NCI-H345 treated with DMSO at 0.1 percent for 48 hours (cell line): ENCODE measurements around the gene ZBTB8OS.
"Not testable (repeated sequence)": the region's sequence is repeated elsewhere in the genome, so short reads cannot be mapped to it uniquely, and the experiment has no call there.

Experiments
- DNase-seq: peaks from one replicate; lab custom pipeline; 2025; ENCODE audit not compliant: unreplicated experiment; lab: John Stamatoyannopoulos, UW

Gene ZBTB8OS

DNA sequence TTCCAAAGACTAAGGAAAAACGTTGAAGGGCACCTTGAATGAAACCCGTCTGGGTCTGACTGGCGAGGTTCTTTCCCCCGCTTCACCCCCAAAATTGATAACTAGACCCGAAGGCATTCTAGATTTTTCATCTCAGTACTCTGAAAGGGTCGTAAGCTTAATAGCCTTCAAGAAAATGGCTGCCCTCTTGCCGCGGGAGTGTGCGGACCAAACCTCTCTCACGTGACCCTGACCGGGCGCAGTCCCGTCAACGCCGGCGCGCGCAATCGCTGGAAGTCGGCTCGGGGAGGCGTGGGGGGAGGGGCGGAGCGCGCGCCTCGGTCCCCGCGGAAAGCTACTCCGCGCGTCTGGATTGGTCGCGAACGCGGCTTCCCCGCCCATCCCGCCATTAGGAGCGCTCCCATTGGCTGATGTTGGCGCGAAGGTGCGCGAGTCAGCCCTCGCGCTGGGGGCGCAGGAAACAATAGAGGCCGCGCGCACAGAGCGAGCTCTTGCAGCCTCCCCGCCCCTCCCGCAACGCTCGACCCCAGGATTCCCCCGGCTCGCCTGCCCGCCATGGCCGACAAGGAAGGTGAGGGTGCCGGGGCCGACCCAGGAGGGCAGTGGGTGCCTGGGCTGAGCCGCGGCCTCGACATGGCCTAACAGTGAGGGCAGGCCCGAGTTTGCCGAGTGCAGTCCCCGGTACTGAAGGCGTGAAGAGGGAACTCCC is 556 bp upstream of the ZBTB8OS start, which contains the start of gene RBBP4:
TSS of gene RBBP4 (plus strand) at position 457 of the 709 bp plus-strand sequence. CDS start at position 556, 99 bp downstream.
- peak; percentile 95 for DNase-seq

DNA sequence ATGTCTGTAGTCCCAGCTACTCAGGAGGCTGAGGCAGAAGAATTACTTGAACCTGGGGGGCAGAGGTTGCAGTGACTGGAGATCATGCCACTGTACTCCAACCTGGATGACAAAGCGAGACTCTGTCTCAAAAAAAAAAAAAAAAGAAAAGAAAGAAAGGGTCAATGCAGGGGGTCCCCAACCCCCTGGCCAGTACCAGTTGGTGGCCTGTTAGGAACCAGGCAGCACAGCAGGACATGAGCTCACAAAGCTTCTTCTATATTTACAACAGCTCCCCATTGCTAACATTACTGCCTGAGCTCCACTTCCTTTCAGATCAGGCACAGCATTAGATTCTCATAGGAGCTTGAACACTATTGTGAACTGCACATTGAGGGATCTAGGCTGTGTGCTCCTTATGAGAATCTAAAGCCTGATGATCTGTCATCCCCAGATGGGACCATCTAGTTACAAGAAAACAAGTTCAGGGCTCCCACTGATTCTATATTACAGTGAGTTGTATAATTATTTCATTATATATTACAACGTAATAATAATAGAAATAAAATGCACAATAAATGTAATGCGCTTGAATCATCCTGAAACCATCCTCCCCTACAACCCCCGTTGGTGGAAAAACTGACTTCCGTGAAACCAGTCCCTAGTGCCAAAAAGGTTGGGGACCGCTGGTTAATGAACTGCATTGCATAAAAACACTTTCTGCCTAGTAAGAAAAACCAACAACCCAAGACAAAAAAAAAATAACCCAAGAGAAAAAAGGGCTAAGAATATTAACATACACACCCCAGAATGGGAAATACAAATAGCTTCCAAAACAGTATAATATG is 2.8 kb downstream of the ZBTB8OS start:
- no peak for DNase-seq

DNA sequence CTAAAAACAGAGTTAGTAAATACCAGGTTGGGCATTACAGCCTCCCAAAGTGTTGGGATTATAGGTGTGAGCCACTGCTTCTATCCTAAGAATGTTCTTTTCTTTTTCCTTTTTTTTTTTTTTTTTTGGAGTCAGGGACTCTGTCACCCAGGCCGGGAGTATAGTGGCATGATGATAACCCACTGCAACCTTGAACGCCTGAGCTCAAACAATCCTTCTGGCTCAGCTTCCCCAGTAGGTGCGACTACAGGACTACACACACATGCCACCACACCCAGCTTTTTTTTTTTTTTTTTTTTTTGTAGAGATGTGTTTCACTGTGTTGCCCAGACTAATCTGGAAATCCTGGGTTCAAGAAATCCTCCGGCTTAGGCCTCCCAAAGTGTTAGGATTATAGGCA is 5.9 kb downstream of the ZBTB8OS start:
- no peak for DNase-seq

DNA sequence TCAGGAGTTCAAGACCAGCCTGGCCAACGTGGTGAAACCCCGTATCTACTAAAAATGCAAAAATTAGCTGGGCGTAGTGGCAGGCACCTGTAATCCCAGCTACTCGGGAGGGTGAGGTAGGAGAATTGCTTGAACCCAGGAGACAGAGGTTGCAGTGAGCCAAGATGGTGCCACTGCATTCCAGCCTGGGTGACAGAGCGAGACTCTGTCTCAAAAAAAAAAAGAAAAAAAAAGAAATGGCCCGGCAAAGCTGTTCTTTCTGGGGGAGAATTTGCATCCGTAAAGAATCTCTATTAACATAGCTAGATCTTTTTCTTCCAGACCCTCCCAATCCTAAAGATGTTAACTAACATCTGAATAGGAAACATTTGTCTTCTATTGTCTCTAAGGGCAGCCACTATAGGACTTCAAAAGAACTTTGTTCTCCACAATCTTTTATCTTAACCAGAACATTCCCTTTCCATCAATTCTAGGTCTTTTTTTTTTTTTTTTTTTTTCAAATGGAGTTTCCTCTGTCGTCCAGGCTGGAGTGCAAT is 8.0 kb downstream of the ZBTB8OS start:
- DNase-seq = not testable (repeated sequence)

DNA sequence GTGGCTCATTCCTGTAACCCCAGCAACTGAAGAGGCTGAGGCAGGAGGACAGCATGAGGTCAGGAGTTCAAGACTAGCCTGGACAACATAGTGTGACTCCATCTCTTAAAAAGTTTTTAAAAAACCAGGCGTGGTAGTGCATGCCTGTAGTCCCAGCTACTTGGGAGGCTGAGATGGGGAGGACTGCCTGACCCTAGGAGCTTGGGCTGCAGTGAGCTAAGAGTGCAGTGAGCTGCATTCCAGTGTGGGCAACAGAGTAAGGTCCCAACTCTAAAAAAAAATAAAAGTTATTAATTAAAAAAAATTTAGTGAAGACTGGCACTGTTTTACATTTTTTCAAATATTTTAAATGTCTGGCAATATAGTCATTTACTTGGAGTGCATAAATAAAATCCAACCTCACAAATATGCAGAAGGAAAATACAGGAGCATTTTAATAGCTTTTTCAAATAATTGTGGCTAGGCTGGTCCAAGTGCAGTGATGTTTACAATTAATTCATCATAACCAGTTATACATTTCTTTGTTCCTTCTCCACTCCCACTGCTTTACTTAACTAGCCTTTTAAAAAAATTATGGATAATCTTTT is 10.8 kb downstream of the ZBTB8OS start:
- DNase-seq = no peak

DNA sequence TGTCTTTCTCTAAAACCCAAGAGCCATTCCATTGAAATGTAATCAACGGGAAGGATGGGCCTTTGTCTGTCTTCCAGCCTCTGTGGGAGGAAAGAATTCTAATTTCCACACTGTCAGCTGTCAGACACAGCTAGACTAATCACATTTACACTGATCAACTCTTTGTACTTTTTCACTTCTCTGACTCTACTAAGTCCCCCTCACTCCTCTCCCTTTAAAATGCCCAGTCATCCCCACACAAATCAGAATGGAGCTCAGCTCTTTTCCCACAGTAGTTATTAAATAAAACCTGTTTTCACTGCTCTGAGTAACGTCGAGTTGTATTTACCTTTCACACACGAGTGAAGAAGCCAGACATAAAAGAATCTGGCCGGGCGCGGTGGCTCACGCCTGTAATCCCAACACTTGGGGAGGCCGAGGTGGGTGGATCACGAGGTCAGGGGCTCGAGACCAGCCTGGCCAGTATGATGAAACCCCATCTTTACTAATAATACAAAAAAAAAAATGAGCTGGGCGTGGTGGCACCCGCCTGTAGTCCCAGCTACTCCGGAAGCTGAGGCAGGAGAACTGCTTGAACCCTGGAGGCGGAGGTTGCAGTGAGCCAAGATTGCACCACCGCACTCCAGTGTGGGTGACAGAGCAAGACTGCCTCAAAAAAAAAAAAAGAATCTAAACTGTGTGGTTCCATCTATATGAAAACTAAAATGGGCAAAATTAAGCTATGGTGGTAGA is 13.3 kb downstream of the ZBTB8OS start:
- DNase-seq = no peak

DNA sequence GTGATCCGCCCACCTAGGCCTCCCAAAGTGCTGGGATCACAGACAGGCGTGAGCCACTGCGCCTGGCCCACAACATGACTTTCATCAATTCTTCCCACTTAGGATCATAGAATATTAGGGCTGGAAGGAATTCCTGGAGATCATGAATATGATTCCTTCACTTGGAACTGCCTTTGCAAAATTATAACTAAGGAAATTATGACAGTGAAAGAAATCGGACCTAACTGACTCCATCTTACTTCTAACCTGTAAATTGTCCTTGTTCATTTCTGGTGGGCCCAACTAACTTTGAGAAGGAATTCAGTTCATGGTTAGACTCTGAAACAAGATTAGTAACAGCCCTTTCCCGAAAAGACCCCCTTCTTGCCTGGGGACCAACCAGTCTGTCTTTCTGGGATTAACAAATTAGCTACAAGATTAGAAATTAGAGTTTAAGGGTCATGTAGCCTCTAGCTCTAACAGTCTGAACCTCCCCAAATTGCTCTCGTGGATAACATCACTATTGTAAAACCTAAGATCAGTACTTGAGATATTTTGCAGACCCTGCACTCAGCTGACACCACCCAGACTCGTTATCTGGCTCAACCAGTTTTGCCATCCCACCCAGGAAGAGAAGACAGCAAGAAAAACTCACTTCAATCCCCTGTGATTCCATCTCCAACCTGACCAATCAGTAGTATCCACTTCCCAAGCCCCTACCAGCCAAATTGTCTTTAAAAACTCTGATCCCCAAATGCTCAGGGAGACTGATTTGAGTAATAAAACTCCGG is 14.7 kb downstream of the ZBTB8OS start:
- DNase-seq = no peak

DNA sequence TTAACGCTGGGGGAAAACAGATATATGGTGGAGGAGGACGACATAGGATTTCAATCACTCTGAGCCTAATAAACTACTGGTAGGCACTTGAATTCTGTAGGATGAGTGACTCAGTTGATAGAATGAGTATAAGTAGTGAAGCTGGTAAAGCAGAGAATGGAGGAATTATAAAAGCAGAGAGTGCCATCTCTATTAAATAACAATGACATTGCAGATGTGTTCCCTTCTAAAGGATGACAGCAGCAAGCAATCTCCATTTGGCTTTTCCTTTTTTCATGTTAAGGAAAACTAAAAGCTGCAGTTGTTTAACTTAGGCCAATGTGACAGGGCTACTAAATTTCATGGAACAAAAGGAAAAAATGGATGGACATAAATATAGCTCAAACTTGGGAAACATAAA is 17.5 kb downstream of the ZBTB8OS start:
- no peak for DNase-seq

DNA sequence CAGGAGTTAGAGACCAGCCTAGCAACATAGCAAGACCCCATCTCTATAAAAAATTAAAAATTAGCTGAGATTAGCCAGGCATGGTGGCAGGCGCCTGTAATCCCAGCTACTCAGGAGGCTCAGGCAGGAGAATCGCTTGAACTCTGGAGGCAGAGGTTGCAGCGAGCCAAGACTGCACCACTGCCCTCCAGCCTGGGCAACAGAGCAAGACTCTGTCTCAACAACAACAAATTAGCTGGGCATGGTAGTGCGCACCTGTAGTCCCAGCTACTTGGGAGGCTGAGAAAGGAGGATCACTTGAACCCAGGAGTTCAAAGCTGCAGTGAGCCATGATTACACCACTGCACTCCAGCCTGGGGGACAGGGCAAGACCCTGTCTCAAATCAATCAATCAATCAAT is 20.2 kb downstream of the ZBTB8OS start:
- not testable (repeated sequence) for DNase-seq

DNA sequence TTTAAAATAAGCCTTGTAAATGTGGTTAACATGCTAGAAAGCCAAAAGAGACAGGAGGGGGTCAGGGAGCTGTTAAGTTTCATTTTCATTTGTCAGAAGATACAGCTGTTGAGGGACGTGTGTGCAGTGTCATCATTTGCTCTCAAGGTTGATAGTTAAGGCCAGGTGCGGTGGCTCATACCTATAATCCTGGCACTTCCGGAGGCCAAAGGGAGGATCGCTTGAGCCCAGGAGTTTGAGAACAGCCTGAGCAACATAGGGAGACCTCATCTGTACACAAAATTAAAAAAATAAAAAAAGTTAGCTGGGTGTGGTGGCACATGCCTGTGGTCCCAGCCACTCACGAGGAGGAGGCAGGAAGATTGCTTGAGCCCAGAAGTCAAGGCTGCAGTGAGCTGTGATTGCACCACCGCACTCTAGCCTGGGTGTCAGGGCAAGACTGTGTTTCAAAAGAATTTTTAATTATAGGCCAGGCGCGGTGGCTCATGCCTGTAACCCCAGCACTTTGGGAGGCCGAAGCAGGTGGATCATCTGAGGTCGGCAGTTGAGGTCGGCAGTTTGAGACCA is 22.7 kb downstream of the ZBTB8OS start:
- DNase-seq = no peak

DNA sequence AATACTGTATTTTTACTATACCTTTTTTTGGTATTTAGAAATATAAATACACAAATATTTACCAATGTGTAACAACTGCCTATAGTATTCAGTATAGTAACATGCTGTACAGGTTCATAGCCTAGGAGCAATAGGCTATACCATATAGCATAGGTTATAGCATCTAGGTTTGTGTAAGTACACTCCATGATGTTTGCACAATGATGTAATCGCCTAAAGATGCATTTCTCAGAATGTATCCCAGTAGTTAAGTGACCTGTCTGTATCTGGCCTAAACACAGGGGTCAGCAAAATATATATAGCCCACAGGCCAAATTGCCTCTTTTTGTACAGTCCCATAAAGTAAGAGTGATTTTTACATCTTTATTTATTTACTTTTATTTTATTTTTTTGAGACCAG is 24.2 kb downstream of the ZBTB8OS start:
- DNase-seq = no peak

DNA sequence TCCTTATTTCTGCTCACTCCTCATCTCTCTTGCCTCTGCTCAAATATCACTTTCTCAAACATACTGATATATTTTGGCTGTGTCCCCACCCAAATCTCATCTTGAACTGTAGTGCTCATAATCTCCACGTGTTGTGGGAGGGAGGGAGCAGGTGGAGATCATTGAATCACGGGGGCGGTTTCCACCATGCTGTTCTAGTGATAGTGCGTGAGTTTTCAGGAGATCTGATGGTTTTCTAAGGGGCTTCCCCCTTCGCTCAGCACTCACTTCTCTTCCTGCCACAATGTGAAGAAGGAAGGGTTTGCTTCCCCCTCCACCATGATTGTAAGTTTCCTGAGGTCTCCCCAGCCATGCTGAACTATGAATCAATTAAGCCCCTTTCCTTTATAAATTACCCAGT is 26.6 kb downstream of the ZBTB8OS start:
- DNase-seq = no peak

DNA sequence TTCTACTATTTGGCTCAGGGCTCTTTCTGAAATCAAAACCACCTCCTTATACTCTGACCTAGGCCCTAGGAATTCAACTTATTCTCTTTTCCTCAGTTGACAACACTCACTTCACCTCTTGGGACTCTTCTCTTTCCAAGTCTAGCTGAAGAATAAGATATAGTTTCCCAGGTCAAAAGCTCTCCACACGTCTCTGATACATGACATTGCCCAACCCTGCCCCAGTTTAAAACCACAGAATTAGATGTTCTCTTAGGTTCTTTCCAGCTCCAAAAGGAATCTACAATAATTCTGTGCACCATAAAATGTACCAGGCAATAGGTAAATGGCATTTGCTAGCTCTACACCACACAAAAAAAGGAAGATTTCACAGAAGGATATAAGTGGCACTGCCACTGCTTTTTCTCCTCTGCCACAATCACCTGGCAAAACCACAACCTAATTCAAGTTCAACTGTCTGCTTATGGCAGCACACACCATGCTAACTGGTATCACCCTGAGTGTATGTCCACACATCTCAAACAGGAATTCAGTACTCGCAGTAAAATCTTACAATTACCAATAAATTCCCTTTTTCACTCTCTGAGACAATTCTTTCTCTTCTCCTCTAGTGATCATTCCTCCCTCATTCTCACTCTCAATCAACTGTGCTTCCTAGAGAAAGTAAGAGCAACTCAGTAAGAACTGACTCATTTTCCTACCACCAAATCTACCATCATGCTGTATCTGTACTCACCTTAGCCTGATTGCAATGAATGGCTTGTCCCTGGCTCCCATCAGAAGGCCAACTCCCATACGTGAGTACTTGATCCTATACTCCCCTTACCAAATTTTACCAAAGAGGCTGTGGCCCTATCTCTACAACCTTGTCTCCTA is 27.3 kb downstream of the ZBTB8OS start:
- no peak for DNase-seq

DNA sequence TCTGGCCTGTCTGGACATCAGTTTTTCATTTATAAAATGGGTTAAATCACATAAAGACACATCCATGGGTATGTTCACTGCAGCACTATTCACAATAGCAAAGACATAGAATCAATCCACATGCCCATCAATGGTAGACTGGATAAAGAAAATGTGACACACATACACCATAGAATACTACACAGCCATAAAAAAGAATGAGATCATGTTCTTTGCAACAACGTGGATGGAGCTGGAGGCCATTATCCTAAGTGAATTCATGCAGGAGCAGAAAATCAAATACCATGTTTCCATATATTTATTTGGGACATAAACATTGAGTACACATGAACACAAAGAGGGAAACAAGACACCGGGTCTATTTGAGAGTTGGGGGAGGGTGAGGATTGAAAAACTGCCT is 28.1 kb downstream of the ZBTB8OS start:
- no peak for DNase-seq

DNA sequence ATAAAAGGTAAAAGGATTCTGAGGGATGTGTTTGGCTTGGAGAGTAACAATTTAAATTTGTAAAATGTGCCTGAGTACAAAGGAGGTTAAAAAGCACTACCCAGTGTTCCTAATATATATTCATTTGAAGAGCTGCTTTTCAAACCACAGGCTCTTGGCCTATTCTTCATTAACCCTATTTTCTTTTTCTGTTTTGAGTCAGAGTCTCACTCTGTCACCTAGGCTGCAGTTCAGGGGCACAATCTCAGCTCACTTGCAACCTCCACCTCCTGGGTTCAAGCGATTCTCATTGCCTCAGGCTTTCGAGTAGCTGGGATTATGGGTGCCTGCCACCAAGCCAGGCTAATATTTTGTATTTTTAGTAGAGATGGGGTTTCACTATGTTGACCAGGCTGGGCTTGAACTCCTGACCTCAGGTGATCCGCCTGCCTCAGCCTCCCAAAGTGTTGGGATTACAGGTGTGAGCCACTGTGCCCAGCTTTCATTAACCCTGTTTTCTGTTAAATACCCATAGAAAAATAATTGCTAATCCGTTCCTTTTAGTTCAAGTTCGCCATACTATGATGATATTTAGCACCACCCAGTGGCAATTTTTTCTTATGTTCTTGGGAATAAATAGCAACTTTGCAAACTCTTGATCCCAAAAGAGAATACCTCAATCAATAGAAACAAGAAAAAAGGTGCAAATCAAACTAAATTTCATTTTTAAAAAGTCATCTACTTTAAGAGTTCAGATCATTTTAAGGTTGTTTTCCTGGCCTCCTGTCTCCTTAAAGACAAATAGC is 30.5 kb downstream of the ZBTB8OS start:
- DNase-seq = no peak

DNA sequence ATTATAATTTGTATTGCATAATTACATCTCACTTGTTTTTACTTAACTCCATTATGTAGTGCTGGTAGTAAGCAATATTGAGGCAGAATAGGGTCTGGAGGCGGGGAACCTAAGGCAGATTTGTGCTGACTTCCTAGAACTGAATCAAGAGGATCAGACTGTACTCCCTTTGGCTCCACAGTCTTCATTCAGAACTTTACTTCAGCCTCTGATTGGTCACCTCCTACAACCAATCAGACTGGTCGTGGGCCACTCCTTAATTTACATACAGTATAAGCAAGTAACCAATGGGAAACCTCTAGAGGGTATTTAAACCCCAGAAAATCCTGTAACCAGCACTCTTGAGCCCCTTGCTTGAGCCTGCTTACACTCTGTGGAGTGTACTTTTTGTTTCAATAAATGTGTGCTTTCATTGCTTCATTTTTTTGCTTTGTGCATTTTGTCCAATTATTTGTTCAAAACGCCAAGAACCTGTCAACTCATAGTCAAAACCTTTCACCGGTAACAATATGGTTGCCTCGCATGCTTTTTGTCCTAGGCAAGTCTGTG is 31.6 kb downstream of the ZBTB8OS start:
- DNase-seq = no peak

DNA sequence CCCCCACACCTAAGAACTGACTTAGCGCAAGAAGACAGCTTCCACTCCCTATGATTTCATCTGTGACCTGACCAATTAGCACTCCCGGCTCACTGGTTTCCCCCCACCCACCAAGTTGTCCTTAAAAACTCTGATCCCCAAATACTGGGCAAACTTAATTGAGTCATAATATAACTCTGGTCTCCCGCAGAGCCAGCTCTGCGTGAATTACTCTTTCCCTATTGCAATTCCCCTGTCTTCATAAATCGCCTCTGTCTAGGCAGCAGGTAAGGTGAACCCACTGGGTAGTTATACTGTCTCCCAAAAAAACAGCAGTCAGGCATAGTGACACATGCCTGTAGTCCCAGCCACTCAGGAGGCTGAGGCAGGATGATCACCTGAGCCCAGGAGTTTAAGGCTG is 36.9 kb downstream of the ZBTB8OS start:
- DNase-seq = no peak
